H4 (cell line): ENCODE results near the gene COG5. TPM values are rescaled to one million over a fixed set of nuclear protein-coding genes. Genes with fewer than 3 reads are reported as not detected.

Experiments
- DNase-seq: peaks from one replicate; pipeline ENCODE4 v3.0.0-alpha.2; 2015; ENCODE audit warnings: low spot score
- total RNA-seq: library from RNA; depleted of rRNA; stranded (reverse); fragments of >200 nt; shearing (Covaris generic); gene quantifications from 2 replicates; pipeline ENCODE4 v1.2.3, GENCODE V29; 2014; rRNA removed

COG5 gene
- 33.0 and 41.7 TPM in 2 replicates for total RNA-seq

- peak; percentile 69 for DNase-seq
Observed at GRCh38 chr7:107563775-107564552, at the start of gene COG5, which contains the start of gene DUS4L. Gene COG5, minus strand, starts transcription at chr7:107563920. Its CDS starts 24 bp downstream, at chr7:107563896. Gene DUS4L, plus strand, starts transcription at chr7:107563971. Its CDS starts 3,100 bp downstream, at chr7:107567071.

GRCh38 chr7:107613439-107613838 lies 49.7 kb upstream of the COG5 start:
- no peak for DNase-seq

- no peak for DNase-seq
Observed at GRCh38 chr7:107610323-107610722, 46.6 kb upstream of the COG5 start.

GRCh38 chr7:107609811-107610261 lies 46.1 kb upstream of the COG5 start:
- no peak for DNase-seq

GRCh38 chr7:107606303-107606702 lies 42.6 kb upstream of the COG5 start:
- DNase-seq: no peak

- no peak for DNase-seq
Observed at GRCh38 chr7:107605218-107605815, 41.6 kb upstream of the COG5 start.

- no peak for DNase-seq
Observed at GRCh38 chr7:107600816-107601215, 37.1 kb upstream of the COG5 start.

GRCh38 chr7:107599262-107599661 lies 35.5 kb upstream of the COG5 start:
- no peak for DNase-seq

GRCh38 chr7:107597953-107598352 lies 34.2 kb upstream of the COG5 start:
- no peak for DNase-seq

- no peak for DNase-seq
Observed at GRCh38 chr7:107597582-107597916, 33.8 kb upstream of the COG5 start.

- no peak for DNase-seq
Observed at GRCh38 chr7:107596881-107597581, 33.3 kb upstream of the COG5 start.

- DNase-seq: peak; percentile 13
Observed at GRCh38 chr7:107594961-107595737, 31.4 kb upstream of the COG5 start.

GRCh38 chr7:107593025-107593410 lies 29.3 kb upstream of the COG5 start:
- DNase-seq: no peak

GRCh38 chr7:107592361-107593024 lies 28.8 kb upstream of the COG5 start:
- DNase-seq: no peak

GRCh38 chr7:107591421-107591820 lies 27.7 kb upstream of the COG5 start:
- DNase-seq: no peak

- no peak for DNase-seq
Observed at GRCh38 chr7:107588529-107589130, 24.9 kb upstream of the COG5 start.

- DNase-seq: no peak
Observed at GRCh38 chr7:107584716-107585115, 21.0 kb upstream of the COG5 start.

GRCh38 chr7:107582875-107583274 lies 19.2 kb upstream of the COG5 start:
- no peak for DNase-seq

GRCh38 chr7:107581387-107582013 lies 17.8 kb upstream of the COG5 start:
- DNase-seq: no peak

- DNase-seq: no peak
Observed at GRCh38 chr7:107580716-107581383, 17.1 kb upstream of the COG5 start.
